SKM-1 treated with dmso at 0.1 percent for 144 hours (cell line): ENCODE data around the gene TEAD1.

Experiments
- DNase-seq: peaks from one replicate; lab custom pipeline; 2025; ENCODE audit not compliant: unreplicated experiment; lab: John Stamatoyannopoulos, UW

Gene TEAD1

GRCh38 chr11:12706545-12707499, 32.6 kb downstream of the TEAD1 start:
- DNase-seq: no peak

- DNase-seq: no peak
These were observed 33.3 kb downstream of the TEAD1 start for GRCh38 chr11:12707500-12707880.

- no peak for DNase-seq
These were observed 37.3 kb downstream of the TEAD1 start for GRCh38 chr11:12711496-12711895.

GRCh38 chr11:12712132-12712531, 37.9 kb downstream of the TEAD1 start:
- DNase-seq: no peak

- DNase-seq: no peak
These were observed 40.9 kb downstream of the TEAD1 start for GRCh38 chr11:12715131-12715530.

GRCh38 chr11:12715941-12716340, 41.7 kb downstream of the TEAD1 start:
- DNase-seq: no peak

GRCh38 chr11:12716816-12717215, 42.6 kb downstream of the TEAD1 start:
- no peak for DNase-seq

GRCh38 chr11:12717851-12718291, 43.6 kb downstream of the TEAD1 start:
- no peak for DNase-seq

- DNase-seq: no peak
These were observed 45.0 kb downstream of the TEAD1 start for GRCh38 chr11:12719221-12719620.

- DNase-seq: no peak
These were observed 47.8 kb downstream of the TEAD1 start for GRCh38 chr11:12721816-12722604.

- DNase-seq: no peak
These were observed 49.4 kb downstream of the TEAD1 start for GRCh38 chr11:12723421-12724300.

- DNase-seq: no peak
These were observed 50.3 kb downstream of the TEAD1 start for GRCh38 chr11:12724301-12725054.

- no peak for DNase-seq
These were observed 51.0 kb downstream of the TEAD1 start for GRCh38 chr11:12725055-12725862.

- DNase-seq: no peak
These were observed 51.9 kb downstream of the TEAD1 start for GRCh38 chr11:12725863-12726682.

- no peak for DNase-seq
These were observed 53.5 kb downstream of the TEAD1 start for GRCh38 chr11:12727563-12728211.

GRCh38 chr11:12728417-12728816, 54.2 kb downstream of the TEAD1 start:
- no peak for DNase-seq

- no peak for DNase-seq
These were observed 55.7 kb downstream of the TEAD1 start for GRCh38 chr11:12729941-12730340.

GRCh38 chr11:12731841-12732336, 57.7 kb downstream of the TEAD1 start:
- no peak for DNase-seq
